NCI-H524 (cell line): ENCODE data around the gene RUBCN.
"Not testable (repeated sequence)": the region's sequence is repeated elsewhere in the genome, so short reads cannot be mapped to it uniquely, and the experiment has no call there.

Source experiments
- DNase-seq, 2 experiments: peaks; one replicate each; lab custom pipeline; 2025; lab: John Stamatoyannopoulos, UW

Gene RUBCN

GRCh38 chr3:197685546-197685945 lies 51.2 kb downstream of the RUBCN start:
- no peak for DNase-seq

- no peak for DNase-seq
Measured at GRCh38 chr3:197683191-197683590, 53.5 kb downstream of the RUBCN start.

- peak in 1 of 2 experiments; percentile 30 for DNase-seq
Measured at GRCh38 chr3:197682713-197683112, 54.0 kb downstream of the RUBCN start.

GRCh38 chr3:197680955-197681521 lies 55.7 kb downstream of the RUBCN start:
- no peak for DNase-seq

- DNase-seq = no peak
Measured at GRCh38 chr3:197675951-197676350, 60.8 kb downstream of the RUBCN start.

GRCh38 chr3:197675563-197675860 lies 61.2 kb downstream of the RUBCN start:
- no peak for DNase-seq

GRCh38 chr3:197674741-197675562 lies 61.8 kb downstream of the RUBCN start:
- no peak for DNase-seq

GRCh38 chr3:197673170-197673569 lies 63.5 kb downstream of the RUBCN start:
- no peak for DNase-seq

GRCh38 chr3:197670361-197670760 lies 66.3 kb downstream of the RUBCN start:
- no peak for DNase-seq

GRCh38 chr3:197667968-197668367 lies 68.7 kb downstream of the RUBCN start:
- DNase-seq = no peak

GRCh38 chr3:197667293-197667692 lies 69.4 kb downstream of the RUBCN start:
- not testable (repeated sequence) for DNase-seq

GRCh38 chr3:197666221-197666842 lies 70.4 kb downstream of the RUBCN start:
- DNase-seq = not testable (repeated sequence)

- DNase-seq = not testable (repeated sequence)
Measured at GRCh38 chr3:197665549-197665948, 71.2 kb downstream of the RUBCN start.

GRCh38 chr3:197665142-197665491 lies 71.6 kb downstream of the RUBCN start:
- DNase-seq = not testable (repeated sequence)

- DNase-seq = not testable (repeated sequence)
Measured at GRCh38 chr3:197664414-197665141, 72.1 kb downstream of the RUBCN start.

- DNase-seq = not testable (repeated sequence)
Measured at GRCh38 chr3:197663367-197664140, 73.2 kb downstream of the RUBCN start.

GRCh38 chr3:197662352-197662751 lies 74.4 kb downstream of the RUBCN start:
- DNase-seq = not testable (repeated sequence)

GRCh38 chr3:197661874-197662273 lies 74.8 kb downstream of the RUBCN start:
- not testable (repeated sequence) for DNase-seq

- not testable (repeated sequence) for DNase-seq
Measured at GRCh38 chr3:197661234-197661834, 75.4 kb downstream of the RUBCN start.

GRCh38 chr3:197659701-197660100 lies 77.0 kb downstream of the RUBCN start:
- DNase-seq = not testable (repeated sequence)

GRCh38 chr3:197659144-197659543 lies 77.6 kb downstream of the RUBCN start:
- not testable (repeated sequence) for DNase-seq
